PC-9 (cell line): ENCODE measurements around the gene GPR137. TPM values are rescaled to one million over a fixed set of nuclear protein-coding genes. Genes with fewer than 3 reads are reported as not detected.

ENCODE experiments used
- BruUV-seq: library from RNA; stranded (reverse); fragments of 400-500 nt; replicated peaks from 2 replicates; lab custom pipeline; 2021; lab: Mats Ljungman, UMichigan
- CTCF ChIA-PET: fragments of 300-600 bp; sonication (Branson Sonifier 250); formaldehyde crosslinking; loops from one replicate; lab custom pipeline; 2022; ENCODE audit warnings: antibody characterized with exemption; lab: Charles Lee
- POLR2A ChIA-PET: fragments of 300-600 bp; sonication (Branson Sonifier 250); formaldehyde crosslinking; loops from one replicate; lab custom pipeline; 2022; ENCODE audit warnings: antibody characterized with exemption; ENCODE audit not compliant: unreplicated experiment; lab: Charles Lee
- DNase-seq, 2 experiments: peaks; one replicate each; pipeline versions ENCODE4 v3.0.0 to v3.0.0-alpha.2; 2015 to 2022; ENCODE audit warnings: mixed read lengths in 1 of 2
- H2AFZ ChIP-seq: fragments of 200-600 bp; sonication (generic); 2 replicates; pipeline ENCODE4 v1.8.1; 2017; ENCODE audit warnings: antibody characterized with exemption
- H3F3A ChIP-seq: fragments of 200-600 bp; sonication (generic); 2 replicates; pipeline ENCODE4 v1.8.1; 2017; ENCODE audit warnings: antibody characterized with exemption, mild to moderate bottlenecking, low read depth; ENCODE audit not compliant: insufficient read depth
- H3K27ac ChIP-seq: fragments of 200-600 bp; sonication (generic); 2 replicates; pipeline ENCODE4 v1.6.1; 2016; ENCODE audit warnings: mixed run types
- H3K27me3 ChIP-seq: fragments of 200-600 bp; sonication (generic); 2 replicates; pipeline ENCODE4 v1.6.1; 2016; ENCODE audit warnings: low read depth, mixed run types; ENCODE audit not compliant: insufficient read depth
- H3K36me3 ChIP-seq: fragments of 200-600 bp; sonication (generic); 2 replicates; pipeline ENCODE4 v1.6.1; 2016; ENCODE audit warnings: low read depth, mixed run types
- H3K4me1 ChIP-seq: fragments of 200-600 bp; sonication (generic); replicated peaks from 2 replicates; pipeline ENCODE4 v1.6.1; 2016; ENCODE audit warnings: mixed run types; ENCODE audit not compliant: insufficient read depth
- H3K4me2 ChIP-seq: fragments of 200-600 bp; sonication (generic); 2 replicates; pipeline ENCODE4 v1.6.1; 2017; ENCODE audit warnings: mixed run types
- H3K4me3 ChIP-seq: fragments of 200-600 bp; sonication (generic); 2 replicates; pipeline ENCODE4 v1.6.1; 2016; ENCODE audit warnings: mixed run types
- H3K79me2 ChIP-seq: fragments of 200-600 bp; sonication (generic); 2 replicates; pipeline ENCODE4 v1.6.1; 2017; ENCODE audit warnings: low read depth, mixed run types
- H3K9me2 ChIP-seq: fragments of 200-600 bp; sonication (generic); 2 replicates; pipeline ENCODE4 v1.8.1; 2017; ENCODE audit warnings: mild to moderate bottlenecking; ENCODE audit not compliant: insufficient read depth
- H3K9me3 ChIP-seq: fragments of 200-600 bp; sonication (generic); 2 replicates; pipeline ENCODE4 v1.8.1; 2016; ENCODE audit warnings: low read depth; ENCODE audit not compliant: insufficient read depth
- H4K20me1 ChIP-seq: fragments of 200-600 bp; sonication (generic); 2 replicates; pipeline ENCODE4 v1.8.1; 2017; ENCODE audit not compliant: insufficient read depth
- CTCF ChIP-seq: fragments of 200-600 bp; sonication (generic); conservative IDR thresholded peaks from 2 replicates; pipeline ENCODE4 v1.6.1; 2017; ENCODE audit warnings: mixed run types, antibody characterized with exemption, mild to moderate bottlenecking, moderate library complexity
- EZH2 ChIP-seq: fragments of 200-600 bp; sonication (generic); IDR thresholded peaks from 2 replicates; pipeline ENCODE4 v1.8.0; 2017; ENCODE audit warnings: antibody characterized with exemption, low read depth
- intact Hi-C: fragments of 100-400 bp; cut with micrococcal nuclease; formaldehyde crosslinking; loops from one replicate; pipeline ENCODE4 v1.10.0; 2022; ENCODE audit not compliant: unreplicated experiment
- total RNA-seq: library from RNA; stranded (reverse); gene quantifications from 2 replicates; pipeline ENCODE4 v1.2.3, GENCODE V29; 2021

The GPR137 gene
- total RNA-seq, 1 experiment from 2014 or later: 72.8 TPM

- H3K9me3 ChIP-seq: no peaks in the 10 kb centered on the region
- intact Hi-C loops: no loop called here
- no peaks in the 10 kb centered on the region for H3K27me3 ChIP-seq
- H4K20me1 ChIP-seq: peaks cover 9% of the 10 kb centered on the region; the same call in 1 of the 2 replicates
- H3F3A ChIP-seq: peaks cover 52% of the 10 kb centered on the region
- peaks cover 22% of the 10 kb centered on the region for H3K79me2 ChIP-seq
- peak overlapping the region; percentile 86 for H3K4me3 ChIP-seq
- POLR2A ChIA-PET: no interaction called here
- TF ChIP-seq EZH2 (no peak), CTCF (no peak)
- H3K9me2 ChIP-seq: no peaks in the 10 kb centered on the region
- peak overlapping the region; percentile 90 for H2AFZ ChIP-seq
- peaks cover 5% of the 10 kb centered on the region for H3K4me1 ChIP-seq
- peak overlapping the region; percentile 99 for H3K4me2 ChIP-seq
- BruUV-seq: no TSS peak
- DNase-seq: no peak
- H3K36me3 ChIP-seq: no peaks in the 10 kb centered on the region
- no peak overlapping the region for H3K27ac ChIP-seq
- CTCF ChIA-PET: interaction anchor here (0.6 to 0.7 kb wide), 2 partner anchors 53 to 431 kb away, joined by 3 read pairs; no protein-coding TSS in a partner anchor
Observed at GRCh38 chr11:64250415-64251015, 35.1 kb upstream of the GPR137 start.

GRCh38 chr11:64251016-64251752 lies 34.5 kb upstream of the GPR137 start, which contains the start of gene PLCB3:
Gene PLCB3 (plus strand): TSS chr11:64251530. CDS start chr11:64251650, 120 bp downstream.
- Histone ChIP-seq H3K4me1 (peaks cover 5% of the 10 kb centered on the region; the same call in 1 of the 2 replicates), H2AFZ (peak within 1 kb of the TSS; percentile 90), H3K9me2 (no peaks in the 10 kb centered on the region), H3K79me2 (peaks cover 15% of the 10 kb centered on the region), H3K9me3 (no peaks in the 10 kb centered on the region), H3K27me3 (no peaks in the 10 kb centered on the region), H3F3A (peaks cover 46% of the 10 kb centered on the region), H3K27ac (no peak within 1 kb of the TSS), H3K4me2 (peak within 1 kb of the TSS; percentile 99), H3K4me3 (peak within 1 kb of the TSS; percentile 88), H4K20me1 (peaks cover 9% of the 10 kb centered on the region; the same call in 1 of the 2 replicates), H3K36me3 (no peaks in the 10 kb centered on the region)
- peak in 1 of 2 experiments; percentile 64 for DNase-seq
- TF ChIP-seq EZH2: no peak
- peak; percentile 78 for TF ChIP-seq CTCF
- ChIA-PET POLR2A (interaction anchor here (0.6 kb wide), 1 partner anchor 18 kb away, joined by 3 read pairs; no protein-coding TSS in a partner anchor), CTCF (interaction anchor here (0.6 to 0.9 kb wide), 3 partner anchors 104 to 431 kb away, joined by 3 to 7 read pairs (median 6); no protein-coding TSS in a partner anchor)
- BruUV-seq: no TSS peak
- intact Hi-C loops: no loop called here

- Histone ChIP-seq H3F3A (peaks cover 45% of the 10 kb centered on the region), H3K27ac (no peak overlapping the region), H3K79me2 (peaks cover 14% of the 10 kb centered on the region), H3K4me2 (peak overlapping the region; percentile 99), H3K36me3 (0 out of 2 replicates have a peak, but pooled peaks cover 5% of the 10 kb centered on the region), H3K9me3 (no peaks in the 10 kb centered on the region), H4K20me1 (peaks cover 9% of the 10 kb centered on the region; the same call in 1 of the 2 replicates), H3K27me3 (no peaks in the 10 kb centered on the region), H3K4me1 (peaks cover 5% of the 10 kb centered on the region; the same call in 1 of the 2 replicates), H2AFZ (peak overlapping the region; percentile 80), H3K4me3 (peak overlapping the region; percentile 88), H3K9me2 (no peaks in the 10 kb centered on the region)
- intact Hi-C loops: loop anchor here (1.0 kb wide), 2 partner anchors 47 to 50 kb away; no protein-coding TSS in a partner anchor
- ChIA-PET CTCF (interaction anchor here (0.7 to 1.3 kb wide), 5 partner anchors 18 to 688 kb away, joined by 3 to 9 read pairs (median 4); no protein-coding TSS in a partner anchor), POLR2A (interaction anchor here (0.6 kb wide), 1 partner anchor 17 kb away, joined by 3 read pairs; no protein-coding TSS in a partner anchor)
- DNase-seq: no peak
- TF ChIP-seq EZH2: no peak
- no peak for TF ChIP-seq CTCF
- BruUV-seq: no TSS peak
Observed at GRCh38 chr11:64251753-64252002, 34.0 kb upstream of the GPR137 start.
